HepG2 (cell line): ENCODE measurements around the gene WNT9A. TPM values are rescaled to one million over a fixed set of nuclear protein-coding genes. Genes with fewer than 3 reads are reported as not detected.

Source experiments
- ATAC-seq: fragments of 200-7000 bp; cut with Tn5 transposase; 3 replicates; pipeline ENCODE4 v1.9.1; 2020; ENCODE audit warnings: mild to moderate bottlenecking, moderate library complexity
- BruUV-seq: library from RNA; stranded (reverse); fragments of 400-500 nt; replicated peaks from 2 replicates; lab custom pipeline; 2021; lab: Mats Ljungman, UMichigan
- CTCF ChIA-PET: fragments of 300-600 bp; formaldehyde crosslinking; extraction: SDS; loops from one replicate; lab custom pipeline; 2021; ENCODE audit warnings: low total read pairs, inconsistent platforms, low intra/inter-chr PET ratio; lab: Yijun Ruan, JAX
- POLR2A ChIA-PET: fragments of 350-600 bp; sonication (Branson Sonifier 250); formaldehyde crosslinking; loops from one replicate; lab custom pipeline; 2020; ENCODE audit warnings: antibody characterized with exemption, inconsistent platforms; lab: Yijun Ruan, JAX
- DNase-seq: peaks from one replicate; pipeline ENCODE4 v3.0.0-alpha.2; 2015; ENCODE audit warnings: low spot score
- FAIRE-seq: peaks from 3 replicates; lab custom pipeline; 2011; peaks lifted over from hg19 to GRCh38; lab: Jason Lieb, UNC
- H2AFZ ChIP-seq: one replicate; pipeline ENCODE4 v1.6.1; 2011; ENCODE audit warnings: low read length, inconsistent platforms
- H3K27ac ChIP-seq: fragments of 300-600 bp; 3 replicates; pipeline ENCODE4 v1.8.0; 2011; ENCODE audit warnings: mixed run types, mild to moderate bottlenecking, mixed read lengths, low read length, inconsistent platforms; ENCODE audit not compliant: insufficient read depth; ENCODE audit errors: extremely low read length
- H3K27me3 ChIP-seq, 2 experiments: fragments of 200-600 bp in 1 of 2; 2 replicates in 1 of 2; 3 replicates in 1 of 2; pipeline versions ENCODE4 v1.6.0 to v1.8.0; 2011; ENCODE audit warnings: low read length in 2 of 2, mild to moderate bottlenecking in 2 of 2, moderate library complexity in 2 of 2, inconsistent platforms in 1 of 2; ENCODE audit not compliant: insufficient read depth in 2 of 2, control insufficient read depth in 1 of 2
- H3K36me3 ChIP-seq, 2 experiments: fragments of 200-600 bp in 1 of 2; replicated peaks in 1 of 2; 2 replicates in 1 of 2; 3 replicates in 1 of 2; pipeline versions ENCODE4 v1.5.1 to v1.8.0; 2011; ENCODE audit warnings: low read length in 2 of 2, inconsistent platforms in 1 of 2; ENCODE audit not compliant: insufficient read depth in 2 of 2, control insufficient read depth in 1 of 2
- H3K4me1 ChIP-seq: 2 replicates; pipeline ENCODE4 v1.5.1; 2012; ENCODE audit warnings: low read length, inconsistent platforms; ENCODE audit not compliant: insufficient read depth
- H3K4me2 ChIP-seq: 2 replicates; pipeline ENCODE4 v1.6.0; 2011; ENCODE audit warnings: low read depth, low read length, inconsistent platforms
- H3K4me3 ChIP-seq, 3 experiments: fragments of 200-600 bp in 1 of 3; sonication (generic), shearing (Covaris generic) in 1 of 3; replicated peaks in 1 of 3; 2 replicates each; pipeline ENCODE4 v1.5.1; 2011 to 2016; ENCODE audit warnings: low read length in 3 of 3, inconsistent platforms in 2 of 3, low read depth in 2 of 3, mild to moderate bottlenecking in 2 of 3, control low read depth in 1 of 3, mixed read lengths in 1 of 3; ENCODE audit not compliant: insufficient read depth in 1 of 3
- H3K79me2 ChIP-seq: one replicate; pipeline ENCODE4 v1.6.1; 2011; ENCODE audit warnings: low read length, inconsistent platforms; ENCODE audit not compliant: insufficient read depth
- H3K9ac ChIP-seq: 2 replicates; pipeline ENCODE4 v1.6.0; 2011; ENCODE audit warnings: mild to moderate bottlenecking, low read depth, low read length, inconsistent platforms; ENCODE audit not compliant: insufficient read depth
- H3K9me3 ChIP-seq: 2 replicates; pipeline ENCODE4 v1.5.1; 2012; ENCODE audit warnings: mild to moderate bottlenecking, low read length
- H4K20me1 ChIP-seq: 2 replicates; pipeline ENCODE4 v1.6.0; 2011; ENCODE audit warnings: inconsistent platforms, mild to moderate bottlenecking, low read length, moderate library complexity; ENCODE audit not compliant: insufficient read depth
- HES4 ChIP-seq: sonication (generic); formaldehyde crosslinking; IDR thresholded peaks from 2 replicates; pipeline ENCODE4 v1.9.0; 2021; ENCODE audit warnings: mild to moderate bottlenecking, missing genetic modification reagents, borderline replicate concordance
- SMARCC2 ChIP-seq: fragments of 450-650 bp; IDR thresholded peaks from 2 replicates; pipeline ENCODE4 v1.6.1; 2017; ENCODE audit warnings: antibody characterized with exemption, mild to moderate bottlenecking
- SOX13 ChIP-seq, 3 experiments: fragments of 450-650 bp in 1 of 3; sonication (generic) in 1 of 3; formaldehyde crosslinking in 1 of 3; IDR thresholded peaks in 2 of 3; conservative IDR thresholded peaks in 1 of 3; 2 replicates each; pipeline versions ENCODE4 v1.5.0 to v1.6.1; 2016 to 2020; ENCODE audit warnings: antibody characterized with exemption in 1 of 3, mild to moderate bottlenecking in 1 of 3, missing compliant biosample characterization in 1 of 3, missing genetic modification reagents in 1 of 3, moderate library complexity in 1 of 3
- SP5 ChIP-seq: IDR thresholded peaks from 2 replicates; pipeline ENCODE4 v1.6.1; 2016; ENCODE audit warnings: low read depth, borderline replicate concordance
- ZNF230 ChIP-seq: sonication (generic); formaldehyde crosslinking; IDR thresholded peaks from 2 replicates; pipeline ENCODE4 v1.4.0; 2020; ENCODE audit warnings: mild to moderate bottlenecking, missing genetic modification reagents
- ZSCAN20 ChIP-seq: sonication (generic); formaldehyde crosslinking; IDR thresholded peaks from 2 replicates; pipeline ENCODE4 v1.4.0; 2020; ENCODE audit warnings: missing genetic modification reagents, mild to moderate bottlenecking, borderline replicate concordance
- WGBS: methylation state at CpG from one replicate; pipeline ENCODE4 v1.1.6; 2017; ENCODE audit warnings: low lambda C conversion rate; 5-methylcytosine and 5-hydroxymethylcytosine counted together
- in situ Hi-C: cut with HindIII; loops from 2 replicates; pipeline ENCODE4 v1.10.0; 2017; ENCODE audit warnings: low pct_unique_long_range_greater_than_20kb; ENCODE audit not compliant: extremely low pct_ligation_motif_present
- intact Hi-C: fragments of 100-400 bp; cut with micrococcal nuclease; formaldehyde crosslinking; loops from one replicate; pipeline ENCODE4 v1.10.0; 2022; ENCODE audit not compliant: unreplicated experiment
- polyA plus RNA-seq, 8 experiments: library from polyadenylated mRNA; depleted of rRNA in 3 of 8; stranded (reverse) in 7 of 8; unstranded in 1 of 8; fragments of >200 nt; fragmentation: Illumina TruSeq in 4 of 8; extraction: Trizol in 4 of 8; gene quantifications; 2 replicates each; pipeline versions ENCODE4 v1.2.1 to v1.2.3, GENCODE V29; 2011 to 2016; ENCODE audit warnings: low read depth in 4 of 8, missing spikeins in 1 of 8, mixed read lengths in 1 of 8; ENCODE audit not compliant: insufficient read depth in 1 of 8
- total RNA-seq, 5 experiments: library from RNA; depleted of rRNA; stranded (reverse); fragments of >200 nt; fragmentation: Illumina TruSeq; extraction: Trizol; gene quantifications; 2 replicates each; pipeline ENCODE4 v1.2.3, GENCODE V29; 2016; ENCODE audit warnings: low read depth in 1 of 5
- TF ChIP-seq, protein P1 (sequence below): sonication (generic); formaldehyde crosslinking; IDR thresholded peaks from 2 replicates; pipeline ENCODE4 v1.5.0; 2020; ENCODE audit warnings: mild to moderate bottlenecking, missing genetic modification reagents, moderate library complexity
- TF ChIP-seq, protein P2 (sequence below): sonication (generic); formaldehyde crosslinking; IDR thresholded peaks from 2 replicates; pipeline ENCODE4 v1.4.0; 2020; ENCODE audit warnings: missing genetic modification reagents
- TF ChIP-seq, protein P3 (sequence below): IDR thresholded peaks from 2 replicates; pipeline ENCODE4 v1.6.1; 2016; ENCODE audit warnings: low read depth, borderline replicate concordance
- TF ChIP-seq, protein P4 (sequence below): sonication (generic); formaldehyde crosslinking; IDR thresholded peaks from 2 replicates; pipeline ENCODE4 v1.4.0; 2020; ENCODE audit warnings: missing genetic modification reagents
- TF ChIP-seq, protein P5 (sequence below): sonication (generic); formaldehyde crosslinking; IDR thresholded peaks from 2 replicates; pipeline ENCODE4 v1.5.0; 2020; ENCODE audit warnings: mild to moderate bottlenecking, missing genetic modification reagents

The WNT9A gene
- total and polyA plus RNA-seq, 2 of the 13 experiments (the other 11 are each of a cell fraction or from before 2014, with no cell fraction given), result 0.04 TPM; not detected in 1

DNA sequence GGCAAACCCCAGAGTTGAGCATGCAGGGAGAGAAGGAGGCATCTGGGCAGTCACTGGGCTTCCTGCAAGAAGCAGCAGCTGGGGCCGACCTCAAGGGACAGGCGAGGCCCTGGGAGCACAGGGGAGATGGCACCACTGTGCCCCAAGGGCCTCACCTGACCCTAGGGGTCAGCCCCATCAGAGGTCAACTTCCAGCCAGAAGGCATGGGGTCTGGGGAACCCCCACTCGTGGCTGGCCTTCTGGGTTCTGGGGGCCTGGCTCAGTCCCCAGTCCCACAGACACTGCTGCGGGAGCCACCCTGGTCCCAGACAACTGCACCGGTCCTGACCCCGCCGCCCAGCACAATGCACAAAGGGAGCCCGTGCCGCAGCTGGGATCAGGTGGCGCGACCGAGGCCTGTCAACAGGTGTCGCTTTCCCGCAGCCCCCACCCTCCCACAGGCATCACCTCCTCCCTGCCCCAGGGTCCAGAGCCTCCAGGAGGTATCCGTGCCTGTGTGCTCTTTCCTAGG, 6.2 kb downstream of the WNT9A start:
- CTCF ChIA-PET, result no interaction called here
- Histone ChIP-seq H3K9ac (no peak overlapping the region), H3K4me1 (peaks cover 8% of the 10 kb centered on the region; the same call in 1 of the 2 replicates), H3K36me3 (no peaks in the 10 kb centered on the region), H3K27ac (no peak overlapping the region), H3K9me3 (no peaks in the 10 kb centered on the region), H3K79me2 (no peaks in the 10 kb centered on the region), H3K4me3 (no peak overlapping the region), H4K20me1 (no peaks in the 10 kb centered on the region), H3K4me2 (no peak overlapping the region), H3K27me3 (peaks cover 14 to 93% of the 10 kb centered on the region in 2 experiments; a peak in 4 of 5 replicates), H2AFZ (no peak overlapping the region)
- WGBS, result 19% methylated on average over 7 of the region's 15 CpGs
- in situ Hi-C loops (no loop called here), intact Hi-C loops (no loop called here)
- no TSS peak for BruUV-seq
- FAIRE-seq (no peak), DNase-seq (no peak), ATAC-seq (peak; percentile 40)
- no peak for TF ChIP-seq SOX13 (IDR thresholded peaks at IDR 0.05)
- peak in 1 of 2 experiments; percentile 30; a peak in 1 of 4 replicates for TF ChIP-seq SOX13 (CRISPR knock-in tag; conservative IDR thresholded peaks at IDR 0.05 in 1 of 2, IDR thresholded peaks at IDR 0.05 in 1 of 2)
- TF ChIP-seq ZNF230 (CRISPR knock-in tag), result no peak
- TF ChIP-seq, protein P1, sequence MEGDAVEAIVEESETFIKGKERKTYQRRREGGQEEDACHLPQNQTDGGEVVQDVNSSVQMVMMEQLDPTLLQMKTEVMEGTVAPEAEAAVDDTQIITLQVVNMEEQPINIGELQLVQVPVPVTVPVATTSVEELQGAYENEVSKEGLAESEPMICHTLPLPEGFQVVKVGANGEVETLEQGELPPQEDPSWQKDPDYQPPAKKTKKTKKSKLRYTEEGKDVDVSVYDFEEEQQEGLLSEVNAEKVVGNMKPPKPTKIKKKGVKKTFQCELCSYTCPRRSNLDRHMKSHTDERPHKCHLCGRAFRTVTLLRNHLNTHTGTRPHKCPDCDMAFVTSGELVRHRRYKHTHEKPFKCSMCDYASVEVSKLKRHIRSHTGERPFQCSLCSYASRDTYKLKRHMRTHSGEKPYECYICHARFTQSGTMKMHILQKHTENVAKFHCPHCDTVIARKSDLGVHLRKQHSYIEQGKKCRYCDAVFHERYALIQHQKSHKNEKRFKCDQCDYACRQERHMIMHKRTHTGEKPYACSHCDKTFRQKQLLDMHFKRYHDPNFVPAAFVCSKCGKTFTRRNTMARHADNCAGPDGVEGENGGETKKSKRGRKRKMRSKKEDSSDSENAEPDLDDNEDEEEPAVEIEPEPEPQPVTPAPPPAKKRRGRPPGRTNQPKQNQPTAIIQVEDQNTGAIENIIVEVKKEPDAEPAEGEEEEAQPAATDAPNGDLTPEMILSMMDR (CRISPR knock-in tag), result peak; percentile 29; the same call in 1 of the 2 replicates
- TF ChIP-seq, protein P2, sequence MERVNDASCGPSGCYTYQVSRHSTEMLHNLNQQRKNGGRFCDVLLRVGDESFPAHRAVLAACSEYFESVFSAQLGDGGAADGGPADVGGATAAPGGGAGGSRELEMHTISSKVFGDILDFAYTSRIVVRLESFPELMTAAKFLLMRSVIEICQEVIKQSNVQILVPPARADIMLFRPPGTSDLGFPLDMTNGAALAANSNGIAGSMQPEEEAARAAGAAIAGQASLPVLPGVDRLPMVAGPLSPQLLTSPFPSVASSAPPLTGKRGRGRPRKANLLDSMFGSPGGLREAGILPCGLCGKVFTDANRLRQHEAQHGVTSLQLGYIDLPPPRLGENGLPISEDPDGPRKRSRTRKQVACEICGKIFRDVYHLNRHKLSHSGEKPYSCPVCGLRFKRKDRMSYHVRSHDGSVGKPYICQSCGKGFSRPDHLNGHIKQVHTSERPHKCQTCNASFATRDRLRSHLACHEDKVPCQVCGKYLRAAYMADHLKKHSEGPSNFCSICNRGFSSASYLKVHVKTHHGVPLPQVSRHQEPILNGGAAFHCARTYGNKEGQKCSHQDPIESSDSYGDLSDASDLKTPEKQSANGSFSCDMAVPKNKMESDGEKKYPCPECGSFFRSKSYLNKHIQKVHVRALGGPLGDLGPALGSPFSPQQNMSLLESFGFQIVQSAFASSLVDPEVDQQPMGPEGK (CRISPR knock-in tag), result 0 out of 2 replicates have a peak, but pooled peaks have one; percentile 28
- TF ChIP-seq, protein P3, sequence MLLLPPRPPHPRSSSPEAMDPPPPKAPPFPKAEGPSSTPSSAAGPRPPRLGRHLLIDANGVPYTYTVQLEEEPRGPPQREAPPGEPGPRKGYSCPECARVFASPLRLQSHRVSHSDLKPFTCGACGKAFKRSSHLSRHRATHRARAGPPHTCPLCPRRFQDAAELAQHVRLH, result no peak
- TF ChIP-seq HES4 (CRISPR knock-in tag), result no peak
- no peak for TF ChIP-seq ZSCAN20 (CRISPR knock-in tag)
- no peak for TF ChIP-seq SMARCC2
- TF ChIP-seq, protein P4, sequence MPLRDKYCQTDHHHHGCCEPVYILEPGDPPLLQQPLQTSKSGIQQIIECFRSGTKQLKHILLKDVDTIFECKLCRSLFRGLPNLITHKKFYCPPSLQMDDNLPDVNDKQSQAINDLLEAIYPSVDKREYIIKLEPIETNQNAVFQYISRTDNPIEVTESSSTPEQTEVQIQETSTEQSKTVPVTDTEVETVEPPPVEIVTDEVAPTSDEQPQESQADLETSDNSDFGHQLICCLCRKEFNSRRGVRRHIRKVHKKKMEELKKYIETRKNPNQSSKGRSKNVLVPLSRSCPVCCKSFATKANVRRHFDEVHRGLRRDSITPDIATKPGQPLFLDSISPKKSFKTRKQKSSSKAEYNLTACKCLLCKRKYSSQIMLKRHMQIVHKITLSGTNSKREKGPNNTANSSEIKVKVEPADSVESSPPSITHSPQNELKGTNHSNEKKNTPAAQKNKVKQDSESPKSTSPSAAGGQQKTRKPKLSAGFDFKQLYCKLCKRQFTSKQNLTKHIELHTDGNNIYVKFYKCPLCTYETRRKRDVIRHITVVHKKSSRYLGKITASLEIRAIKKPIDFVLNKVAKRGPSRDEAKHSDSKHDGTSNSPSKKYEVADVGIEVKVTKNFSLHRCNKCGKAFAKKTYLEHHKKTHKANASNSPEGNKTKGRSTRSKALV (CRISPR knock-in tag), result no peak
- TF ChIP-seq, protein P5, sequence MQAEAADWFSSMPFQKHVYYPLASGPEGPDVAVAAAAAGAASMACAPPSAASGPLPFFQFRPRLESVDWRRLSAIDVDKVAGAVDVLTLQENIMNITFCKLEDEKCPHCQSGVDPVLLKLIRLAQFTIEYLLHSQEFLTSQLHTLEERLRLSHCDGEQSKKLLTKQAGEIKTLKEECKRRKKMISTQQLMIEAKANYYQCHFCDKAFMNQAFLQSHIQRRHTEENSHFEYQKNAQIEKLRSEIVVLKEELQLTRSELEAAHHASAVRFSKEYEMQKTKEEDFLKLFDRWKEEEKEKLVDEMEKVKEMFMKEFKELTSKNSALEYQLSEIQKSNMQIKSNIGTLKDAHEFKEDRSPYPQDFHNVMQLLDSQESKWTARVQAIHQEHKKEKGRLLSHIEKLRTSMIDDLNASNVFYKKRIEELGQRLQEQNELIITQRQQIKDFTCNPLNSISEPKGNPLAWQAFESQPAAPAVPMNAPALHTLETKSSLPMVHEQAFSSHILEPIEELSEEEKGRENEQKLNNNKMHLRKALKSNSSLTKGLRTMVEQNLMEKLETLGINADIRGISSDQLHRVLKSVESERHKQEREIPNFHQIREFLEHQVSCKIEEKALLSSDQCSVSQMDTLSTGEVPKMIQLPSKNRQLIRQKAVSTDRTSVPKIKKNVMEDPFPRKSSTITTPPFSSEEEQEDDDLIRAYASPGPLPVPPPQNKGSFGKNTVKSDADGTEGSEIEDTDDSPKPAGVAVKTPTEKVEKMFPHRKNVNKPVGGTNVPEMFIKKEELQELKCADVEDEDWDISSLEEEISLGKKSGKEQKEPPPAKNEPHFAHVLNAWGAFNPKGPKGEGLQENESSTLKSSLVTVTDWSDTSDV (CRISPR knock-in tag), result no peak
- TF ChIP-seq SP5 (CRISPR knock-in tag), result no peak
- POLR2A ChIA-PET, result no interaction called here
